K562 (cell line): ENCODE results near the gene MAST1. TPM values are rescaled to one million over a fixed set of nuclear protein-coding genes. Genes with fewer than 3 reads are reported as not detected.

ENCODE experiments used
- ATAC-seq: fragments of 200-7000 bp; cut with Tn5 transposase; 3 replicates; pipeline ENCODE4 v1.9.1; 2020; ENCODE audit warnings: moderate library complexity
- BruUV-seq: library from RNA; stranded (reverse); fragments of 400-500 nt; replicated peaks from 2 replicates; lab custom pipeline; 2021; lab: Mats Ljungman, UMichigan
- CTCF ChIA-PET: fragments of 300-600 bp; formaldehyde crosslinking; extraction: SDS; loops from one replicate; lab custom pipeline; 2021; ENCODE audit warnings: low intra/inter-chr PET ratio; lab: Yijun Ruan, JAX
- POLR2A ChIA-PET: fragments of 300-600, 350-650 bp; sonication (Branson Sonifier 250); formaldehyde crosslinking; extraction: SDS; loops from one replicate; lab custom pipeline; 2021; ENCODE audit warnings: antibody characterized with exemption, inconsistent platforms; lab: Yijun Ruan, JAX
- DNase-seq, 4 experiments: peaks; one replicate each; pipeline versions ENCODE4 v3.0.0 to v3.0.0-alpha.2; 2011 to 2018; ENCODE audit warnings: low spot score in 3 of 4, mixed read lengths in 3 of 4; ENCODE audit errors: extremely low read depth in 1 of 4
- FAIRE-seq: peaks from 2 replicates; lab custom pipeline; 2011; peaks lifted over from hg19 to GRCh38; lab: Jason Lieb, UNC
- H2AFZ ChIP-seq: 2 replicates; pipeline ENCODE4 v1.6.0; 2011; ENCODE audit warnings: low read depth, low read length, control low read depth, inconsistent platforms
- H3K27ac ChIP-seq: fragments of 200-600 bp; 3 replicates; pipeline ENCODE4 v1.8.0; 2011; ENCODE audit warnings: low read depth, mild to moderate bottlenecking, control low read depth, inconsistent platforms, low read length, moderate library complexity, mixed read lengths; ENCODE audit errors: extremely low read depth
- H3K27me3 ChIP-seq, 2 experiments: fragments of 300-600 bp in 1 of 2; 2 replicates in 1 of 2; 3 replicates in 1 of 2; pipeline versions ENCODE4 v1.6.0 to v1.8.0; 2011; ENCODE audit warnings: inconsistent platforms in 2 of 2, low read length in 2 of 2, mild to moderate bottlenecking in 1 of 2, mixed read lengths in 1 of 2, moderate library complexity in 1 of 2; ENCODE audit not compliant: control insufficient read depth in 2 of 2, insufficient read depth in 2 of 2
- H3K36me3 ChIP-seq: fragments of 300-600 bp; 3 replicates; pipeline ENCODE4 v1.8.0; 2011; ENCODE audit warnings: mild to moderate bottlenecking, low read length, inconsistent platforms; ENCODE audit not compliant: control insufficient read depth, insufficient read depth
- H3K4me1 ChIP-seq, 2 experiments: fragments of 200-600 bp in 1 of 2; replicated peaks in 1 of 2; 2 replicates in 1 of 2; 3 replicates in 1 of 2; pipeline versions ENCODE4 v1.5.1 to v1.8.0; 2011; ENCODE audit warnings: inconsistent platforms in 2 of 2, low read length in 2 of 2, mild to moderate bottlenecking in 1 of 2, mixed read lengths in 1 of 2, moderate library complexity in 1 of 2; ENCODE audit not compliant: control insufficient read depth in 2 of 2, insufficient read depth in 2 of 2
- H3K4me2 ChIP-seq: 2 replicates; pipeline ENCODE4 v1.6.1; 2011; ENCODE audit warnings: low read length, control low read depth, inconsistent platforms, mixed read lengths; ENCODE audit not compliant: insufficient read depth
- H3K4me3 ChIP-seq: fragments of 200-600 bp; sonication (generic), shearing (Covaris generic); 2 replicates; pipeline ENCODE4 v1.5.1; 2016; ENCODE audit warnings: control low read depth, inconsistent platforms
- H3K79me2 ChIP-seq: fragments of 200-600 bp; 3 replicates; pipeline ENCODE4 v1.8.0; 2011; ENCODE audit warnings: low read length, inconsistent platforms; ENCODE audit not compliant: control insufficient read depth, insufficient read depth
- H3K9ac ChIP-seq, 2 experiments: 2 replicates each; pipeline versions ENCODE4 v1.6.0 to v1.6.1; 2011; ENCODE audit warnings: low read depth in 2 of 2, low read length in 2 of 2, control low read depth in 1 of 2, inconsistent platforms in 1 of 2, mild to moderate bottlenecking in 1 of 2, mixed read lengths in 1 of 2; ENCODE audit not compliant: insufficient read depth in 1 of 2
- H3K9me1 ChIP-seq: one replicate; pipeline ENCODE4 v1.6.0; 2011; ENCODE audit warnings: inconsistent platforms, mild to moderate bottlenecking, low read length, moderate library complexity; ENCODE audit not compliant: control insufficient read depth, insufficient read depth
- H3K9me3 ChIP-seq: replicated peaks from 2 replicates; pipeline ENCODE4 v1.5.1; 2011; ENCODE audit warnings: low read depth, low read length, inconsistent platforms; ENCODE audit not compliant: control insufficient read depth, insufficient read depth
- H4K20me1 ChIP-seq: replicated peaks from 2 replicates; pipeline ENCODE4 v1.6.1; 2011; ENCODE audit warnings: low read length, inconsistent platforms, mixed read lengths; ENCODE audit not compliant: control insufficient read depth, insufficient read depth
- EZH2 ChIP-seq: IDR thresholded peaks from 2 replicates; pipeline ENCODE4 v1.6.1; 2012; ENCODE audit warnings: low read depth, mild to moderate bottlenecking, inconsistent platforms, low read length, borderline replicate concordance
- JUND ChIP-seq, 2 experiments: IDR thresholded peaks; 2 replicates in 1 of 2; 3 replicates in 1 of 2; pipeline ENCODE4 v1.6.1; 2011; ENCODE audit warnings: borderline replicate concordance in 2 of 2, low read depth in 2 of 2, low read length in 2 of 2, improper control_type of control experiment in 1 of 2, missing biosample characterization in 1 of 2, missing genetic modification characterization in 1 of 2, missing genetic modification reagents in 1 of 2
- MIER1 ChIP-seq: fragments of 450-650 bp; IDR thresholded peaks from 2 replicates; pipeline ENCODE4 v1.6.1; 2016; ENCODE audit warnings: antibody characterized with exemption, mild to moderate bottlenecking, low read depth
- SRF ChIP-seq, 2 experiments: fragments of 250-450, 450-650 bp in 1 of 2; sonication (Bioruptor Pico) in 1 of 2; sonication (generic) in 1 of 2; formaldehyde crosslinking; IDR thresholded peaks; 2 replicates each; pipeline versions ENCODE4 v1.5.0 to v1.5.1; 2020 to 2022; ENCODE audit warnings: mild to moderate bottlenecking in 1 of 2, missing genetic modification reagents in 1 of 2
- STAT5B ChIP-seq: fragments of 250-450 bp; sonication (Bioruptor Pico); IDR thresholded peaks from 2 replicates; pipeline ENCODE4 v1.8.0; 2021; ENCODE audit warnings: mild to moderate bottlenecking, inconsistent platforms
- ZNF232 ChIP-seq: sonication (generic); formaldehyde crosslinking; IDR thresholded peaks from 2 replicates; pipeline ENCODE4 v1.8.0; 2022; ENCODE audit warnings: mild to moderate bottlenecking, missing genetic modification reagents
- WGBS: fragments of 100-300 bp; shearing (Covaris generic); methylation state at CpG from one replicate; pipeline ENCODE4 v1.1.6; 2016; ENCODE audit warnings: low coverage, mixed read lengths; ENCODE audit not compliant: insufficient coverage; ENCODE audit errors: missing lambda C conversion rate; 5-methylcytosine and 5-hydroxymethylcytosine counted together
- in situ Hi-C: fragments of 300-500 bp; cut with MboI; formaldehyde crosslinking; loops from 4 replicates; pipeline ENCODE4 v1.15.0; 2018; ENCODE audit warnings: inconsistent platforms, mixed read lengths
- intact Hi-C: fragments of 100-400 bp; cut with micrococcal nuclease; formaldehyde crosslinking; loops from 2 replicates; pipeline ENCODE4 v1.14.2; 2022
- polyA plus RNA-seq, 8 experiments: library from polyadenylated mRNA; depleted of rRNA in 4 of 8; stranded (reverse) in 5 of 8; unstranded in 3 of 8; fragments of >200 nt; fragmentation: Nextera tagmentation in 2 of 8; fragmentation: Illumina TruSeq in 1 of 8; extraction: Ambion mirVana in 2 of 8; extraction: Trizol in 1 of 8; gene quantifications; 2 replicates each; pipeline versions ENCODE4 v1.2.1 to v1.2.3, GENCODE V29; 2011 to 2014; ENCODE audit warnings: inconsistent platforms in 1 of 8, missing spikeins in 1 of 8
- total RNA-seq, 7 experiments: library from RNA; depleted of rRNA in 6 of 7; stranded (reverse); fragments of >200 nt in 6 of 7; fragmentation: Illumina TruSeq in 2 of 7; extraction: Trizol in 2 of 7; gene quantifications; 2 replicates each; pipeline versions ENCODE4 v1.2.1 to v1.2.3, GENCODE V29; 2011 to 2021; ENCODE audit warnings: low replicate concordance in 1 of 7
- TF ChIP-seq, protein P1 (sequence below): sonication (generic); formaldehyde crosslinking; IDR thresholded peaks from 2 replicates; pipeline ENCODE4 v1.9.0; 2022; ENCODE audit warnings: mild to moderate bottlenecking, missing genetic modification reagents
- TF ChIP-seq, protein P2 (sequence below), 2 experiments: fragments of 450-650 bp in 1 of 2; sonication (generic) in 1 of 2; formaldehyde crosslinking in 1 of 2; IDR thresholded peaks; 2 replicates each; pipeline versions ENCODE4 v1.7.1 to v1.9.0; 2016 to 2022; ENCODE audit warnings: inconsistent platforms in 1 of 2, mild to moderate bottlenecking in 1 of 2, missing genetic modification reagents in 1 of 2

MAST1 gene
- total and polyA plus RNA-seq, 9 of the 15 experiments (the other 6 are each of a cell fraction or from before 2014, with no cell fraction given): 0.48 to 10.3 (median 3.9) TPM

GRCh38 chr19:12788682-12789097, 49.6 kb upstream of the MAST1 start (continued):
- TF ChIP-seq STAT5B (CRISPR knock-in tag): no peak
- no peak for TF ChIP-seq EZH2
- TF ChIP-seq, protein P1, sequence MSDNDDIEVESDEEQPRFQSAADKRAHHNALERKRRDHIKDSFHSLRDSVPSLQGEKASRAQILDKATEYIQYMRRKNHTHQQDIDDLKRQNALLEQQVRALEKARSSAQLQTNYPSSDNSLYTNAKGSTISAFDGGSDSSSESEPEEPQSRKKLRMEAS (CRISPR knock-in tag): no peak
- no peak for TF ChIP-seq ZNF232
- TF ChIP-seq, all 486 proteins: peak for 46

GRCh38 chr19:12789098-12789903, 49.0 kb upstream of the MAST1 start:
- Histone ChIP-seq H3K9me3 (no peaks in the 10 kb centered on the region), H2AFZ (peak overlapping the region; percentile 76), H4K20me1 (peaks cover 13% of the 10 kb centered on the region; the same call in 1 of the 2 replicates), H3K4me2 (peak overlapping the region; percentile 82), H3K27me3 (no peaks in the 10 kb centered on the region), H3K4me1 (peaks cover 54 to 88% of the 10 kb centered on the region in 2 experiments), H3K79me2 (peaks cover 36% of the 10 kb centered on the region), H3K9ac (peak overlapping the region; percentile 73 to 87), H3K36me3 (no peaks in the 10 kb centered on the region), H3K4me3 (peak overlapping the region; percentile 83), H3K9me1 (no peaks in the 10 kb centered on the region), H3K27ac (peak overlapping the region; percentile 89)
- WGBS: 5% methylated on average over 16 of the region's 46 CpGs
- DNase-seq (peak in 1 of 4 experiments; percentile 50), ATAC-seq (no peak; the same call in 2 of the 3 replicates), FAIRE-seq (peak; percentile 15)
- POLR2A ChIA-PET: interaction anchor here (0.7 to 2.3 kb wide), 6 partner anchors 11 to 366 kb away, joined by 3 to 15 read pairs (median 4); partner anchors contain the start of gene GCDH
- intact Hi-C loops: no loop called here
- CTCF ChIA-PET: no interaction called here
- in situ Hi-C loops: no loop called here
- BruUV-seq: no TSS peak
- TF ChIP-seq MIER1 (peak; percentile 40; the same call in 1 of the 2 replicates), SRF (CRISPR knock-in tag; IDR thresholded peaks at IDR 0.05) (0 out of 4 replicates have a peak, but pooled peaks of 1 of the 2 experiments have one; percentile 23), JUND (IDR thresholded peaks at IDR 0.05; ENCODE audit: borderline replicate concordance, low read depth, low read length) (no peak), JUND (tag; IDR thresholded peaks at IDR 0.05; ENCODE audit: borderline replicate concordance, low read depth, low read length) (no peak)
- TF ChIP-seq, protein P2, sequence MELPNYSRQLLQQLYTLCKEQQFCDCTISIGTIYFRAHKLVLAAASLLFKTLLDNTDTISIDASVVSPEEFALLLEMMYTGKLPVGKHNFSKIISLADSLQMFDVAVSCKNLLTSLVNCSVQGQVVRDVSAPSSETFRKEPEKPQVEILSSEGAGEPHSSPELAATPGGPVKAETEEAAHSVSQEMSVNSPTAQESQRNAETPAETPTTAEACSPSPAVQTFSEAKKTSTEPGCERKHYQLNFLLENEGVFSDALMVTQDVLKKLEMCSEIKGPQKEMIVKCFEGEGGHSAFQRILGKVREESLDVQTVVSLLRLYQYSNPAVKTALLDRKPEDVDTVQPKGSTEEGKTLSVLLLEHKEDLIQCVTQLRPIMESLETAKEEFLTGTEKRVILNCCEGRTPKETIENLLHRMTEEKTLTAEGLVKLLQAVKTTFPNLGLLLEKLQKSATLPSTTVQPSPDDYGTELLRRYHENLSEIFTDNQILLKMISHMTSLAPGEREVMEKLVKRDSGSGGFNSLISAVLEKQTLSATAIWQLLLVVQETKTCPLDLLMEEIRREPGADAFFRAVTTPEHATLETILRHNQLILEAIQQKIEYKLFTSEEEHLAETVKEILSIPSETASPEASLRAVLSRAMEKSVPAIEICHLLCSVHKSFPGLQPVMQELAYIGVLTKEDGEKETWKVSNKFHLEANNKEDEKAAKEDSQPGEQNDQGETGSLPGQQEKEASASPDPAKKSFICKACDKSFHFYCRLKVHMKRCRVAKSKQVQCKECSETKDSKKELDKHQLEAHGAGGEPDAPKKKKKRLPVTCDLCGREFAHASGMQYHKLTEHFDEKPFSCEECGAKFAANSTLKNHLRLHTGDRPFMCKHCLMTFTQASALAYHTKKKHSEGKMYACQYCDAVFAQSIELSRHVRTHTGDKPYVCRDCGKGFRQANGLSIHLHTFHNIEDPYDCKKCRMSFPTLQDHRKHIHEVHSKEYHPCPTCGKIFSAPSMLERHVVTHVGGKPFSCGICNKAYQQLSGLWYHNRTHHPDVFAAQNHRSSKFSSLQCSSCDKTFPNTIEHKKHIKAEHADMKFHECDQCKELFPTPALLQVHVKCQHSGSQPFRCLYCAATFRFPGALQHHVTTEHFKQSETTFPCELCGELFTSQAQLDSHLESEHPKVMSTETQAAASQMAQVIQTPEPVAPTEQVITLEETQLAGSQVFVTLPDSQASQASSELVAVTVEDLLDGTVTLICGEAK (IDR thresholded peaks at IDR 0.05): 0 out of 2 replicates have a peak, but pooled peaks have one; percentile 32
- TF ChIP-seq, protein P2 (CRISPR knock-in tag; IDR thresholded peaks at IDR 0.05): no peak
